Measurements from ENCODE around the gene FANCE. TPM values are rescaled to one million over a fixed set of nuclear protein-coding genes. Genes with fewer than 3 reads are reported as not detected.
A peak's percentile ranks its signal among the peaks of the same experiment; 100 is the strongest.

Gene FANCE, protein sequence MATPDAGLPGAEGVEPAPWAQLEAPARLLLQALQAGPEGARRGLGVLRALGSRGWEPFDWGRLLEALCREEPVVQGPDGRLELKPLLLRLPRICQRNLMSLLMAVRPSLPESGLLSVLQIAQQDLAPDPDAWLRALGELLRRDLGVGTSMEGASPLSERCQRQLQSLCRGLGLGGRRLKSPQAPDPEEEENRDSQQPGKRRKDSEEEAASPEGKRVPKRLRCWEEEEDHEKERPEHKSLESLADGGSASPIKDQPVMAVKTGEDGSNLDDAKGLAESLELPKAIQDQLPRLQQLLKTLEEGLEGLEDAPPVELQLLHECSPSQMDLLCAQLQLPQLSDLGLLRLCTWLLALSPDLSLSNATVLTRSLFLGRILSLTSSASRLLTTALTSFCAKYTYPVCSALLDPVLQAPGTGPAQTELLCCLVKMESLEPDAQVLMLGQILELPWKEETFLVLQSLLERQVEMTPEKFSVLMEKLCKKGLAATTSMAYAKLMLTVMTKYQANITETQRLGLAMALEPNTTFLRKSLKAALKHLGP
- polyA plus RNA-seq (2013, experiment 1 of 2): 8.9 TPM
- 8.3 TPM for polyA plus RNA-seq (2013, experiment 2 of 2)

DNA sequence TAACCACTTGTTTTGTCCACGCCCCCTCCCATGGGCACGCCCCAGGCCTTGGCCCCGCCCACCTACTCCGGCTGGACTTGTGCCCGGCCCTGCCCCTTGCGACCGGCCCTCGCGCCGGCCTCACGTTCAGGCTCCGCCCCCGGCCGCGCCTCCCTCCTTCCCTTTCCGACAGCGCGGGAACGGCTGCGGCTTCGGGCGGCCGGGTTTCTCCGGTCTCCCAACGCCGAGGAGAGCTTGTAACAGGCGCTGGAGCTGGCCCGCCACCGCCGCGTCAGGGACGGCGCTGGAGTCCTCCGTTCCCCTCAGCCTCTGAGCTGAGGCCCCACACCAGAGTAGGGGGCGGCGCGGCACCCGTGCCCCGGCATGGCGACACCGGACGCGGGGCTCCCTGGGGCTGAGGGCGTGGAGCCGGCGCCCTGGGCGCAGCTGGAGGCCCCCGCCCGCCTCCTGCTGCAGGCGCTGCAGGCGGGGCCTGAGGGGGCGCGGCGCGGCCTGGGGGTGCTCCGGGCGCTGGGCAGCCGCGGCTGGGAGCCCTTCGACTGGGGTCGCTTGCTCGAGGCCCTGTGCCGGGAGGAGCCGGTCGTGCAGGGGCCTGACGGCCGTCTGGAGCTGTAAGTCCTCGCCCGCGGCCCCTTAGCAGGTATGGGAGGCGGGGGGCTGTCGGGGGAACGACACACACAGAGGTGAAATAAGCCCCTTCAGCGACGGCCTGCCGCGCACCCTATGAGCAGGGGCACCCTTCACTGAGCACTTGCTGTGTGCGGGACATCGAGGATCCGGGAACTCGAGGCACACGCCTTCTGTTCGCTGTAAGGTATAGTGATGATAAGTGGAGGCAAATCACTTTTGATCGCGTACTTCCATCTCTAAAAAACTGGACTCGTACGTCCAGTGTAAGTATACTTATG is at the start of gene FANCE:
Gene FANCE, plus strand, starts transcription at position 156 of the 908 bp plus-strand sequence. Its CDS starts 208 bp downstream, at position 364.
- H2BK5ac ChIP-seq (ENCODE audit: low read length): peak within 1 kb of the TSS; percentile 36
- WGBS, 2 donors (ENCODE audit: extremely low coverage in 2 of 2, insufficient read length in 2 of 2, insufficient replicate concordance in 1 of 2): no CpG with 5 or more reads among the region's 87 CpGs
- peaks cover 0 to 11% (median 5%) of the 10 kb centered on the region in 3 experiments for H3K27me3 ChIP-seq (ENCODE audit: control insufficient read depth in 3 of 3, insufficient read depth in 3 of 3, low read depth in 1 of 3, low read length in 3 of 3)
- H2AFZ ChIP-seq (ENCODE audit: low read length): peak within 1 kb of the TSS; percentile 98
- peak within 1 kb of the TSS; percentile 82 for H2BK12ac ChIP-seq (ENCODE audit: low read length)
- H3K79me1 ChIP-seq (ENCODE audit: low read depth, low read length): peaks cover 3% of the 10 kb centered on the region
- H3K4me1 ChIP-seq (ENCODE audit: control insufficient read depth in 2 of 2, insufficient read depth in 1 of 2, low read depth in 1 of 2, low read length in 2 of 2): peaks cover 13 to 16% of the 10 kb centered on the region in 2 donors
- no peak within 1 kb of the TSS for H3K4ac ChIP-seq (ENCODE audit: low read length)
- no peaks in the 10 kb centered on the region for H3K9me3 ChIP-seq (replicated peaks in 1 of 2; ENCODE audit: control insufficient read depth in 2 of 2, insufficient read depth in 1 of 2, low read depth in 1 of 2, low read length in 2 of 2)
- H2BK15ac ChIP-seq (ENCODE audit: low read length): peak within 1 kb of the TSS; percentile 94
- peak within 1 kb of the TSS; percentile 97 for H3K23ac ChIP-seq (ENCODE audit: low read depth, low read length, poor library complexity)
- peaks cover 8 to 20% of the 10 kb centered on the region in 2 donors for H3K36me3 ChIP-seq (replicated peaks in 1 of 2; ENCODE audit: control insufficient read depth in 2 of 2, insufficient read depth in 2 of 2, low read length in 2 of 2)
- H3K9ac ChIP-seq (ENCODE audit: low read depth, low read length, poor library complexity): peak within 1 kb of the TSS; percentile 92
- peak within 1 kb of the TSS; percentile 89 for H3K14ac ChIP-seq (ENCODE audit: low read length)
- peak; percentile 97 for DNase-seq (ENCODE audit: low spot score)
- peak within 1 kb of the TSS; percentile 98 for H3K18ac ChIP-seq (ENCODE audit: low read length)
- H3K4me2 ChIP-seq (ENCODE audit: insufficient read depth, low read length, poor library complexity, severe bottlenecking): peak within 1 kb of the TSS; percentile 94
- peak within 1 kb of the TSS; percentile 95 for H2AK5ac ChIP-seq (ENCODE audit: low read depth, low read length)
- H4K91ac ChIP-seq (ENCODE audit: low read depth, low read length, poor library complexity): no peak within 1 kb of the TSS
- H4K8ac ChIP-seq (ENCODE audit: low read depth, low read length): no peak within 1 kb of the TSS
- H3K4me3 ChIP-seq (ENCODE audit: low read length in 2 of 2): peak within 1 kb of the TSS; percentile 67 to 92
- H3K27ac ChIP-seq (replicated peaks; ENCODE audit: low read length): peak within 1 kb of the TSS; percentile 62
- no peak within 1 kb of the TSS for H2BK120ac ChIP-seq (ENCODE audit: low read depth, low read length)

GRCh38 chr6:35402856-35403191 is 49.3 kb upstream of the FANCE start:
- Histone ChIP-seq H2BK12ac (ENCODE audit: low read length) (no peak overlapping the region), H2AK5ac (ENCODE audit: low read depth, low read length) (no peak overlapping the region), H3K4ac (ENCODE audit: low read length) (no peak overlapping the region), H3K4me3 (ENCODE audit: low read length in 2 of 2) (no peak overlapping the region), H2AFZ (ENCODE audit: low read length) (no peak overlapping the region), H2BK120ac (ENCODE audit: low read depth, low read length) (no peak overlapping the region), H3K9ac (ENCODE audit: low read depth, low read length, poor library complexity) (no peak overlapping the region), H3K79me1 (ENCODE audit: low read depth, low read length) (no peaks in the 10 kb centered on the region), H4K91ac (ENCODE audit: low read depth, low read length, poor library complexity) (no peak overlapping the region), H3K18ac (ENCODE audit: low read length) (no peak overlapping the region), H3K36me3 (replicated peaks in 1 of 2; ENCODE audit: control insufficient read depth in 2 of 2, insufficient read depth in 2 of 2, low read length in 2 of 2) (no peaks in the 10 kb centered on the region), H2BK5ac (ENCODE audit: low read length) (no peak overlapping the region), H3K9me3 (replicated peaks in 1 of 2; ENCODE audit: control insufficient read depth in 2 of 2, insufficient read depth in 1 of 2, low read depth in 1 of 2, low read length in 2 of 2) (peaks cover 0 to 2% of the 10 kb centered on the region in 2 donors), H4K8ac (ENCODE audit: low read depth, low read length) (no peak overlapping the region), H3K23ac (ENCODE audit: low read depth, low read length, poor library complexity) (no peak overlapping the region), H3K14ac (ENCODE audit: low read length) (no peak overlapping the region), H3K4me2 (ENCODE audit: insufficient read depth, low read length, poor library complexity, severe bottlenecking) (no peak overlapping the region), H2BK15ac (ENCODE audit: low read length) (no peak overlapping the region), H3K27me3 (ENCODE audit: control insufficient read depth in 3 of 3, insufficient read depth in 3 of 3, low read depth in 1 of 3, low read length in 3 of 3) (no peaks in the 10 kb centered on the region), H3K27ac (replicated peaks; ENCODE audit: low read length) (no peak overlapping the region), H3K4me1 (ENCODE audit: control insufficient read depth in 2 of 2, insufficient read depth in 1 of 2, low read depth in 1 of 2, low read length in 2 of 2) (peaks cover 3 to 9% of the 10 kb centered on the region in 2 donors)
- WGBS, 2 donors (ENCODE audit: extremely low coverage in 2 of 2, insufficient read length in 2 of 2, insufficient replicate concordance in 1 of 2): no CpG with 5 or more reads among the region's 5 CpGs
- DNase-seq (ENCODE audit: low spot score): no peak

- H3K36me3 ChIP-seq (replicated peaks in 1 of 2; ENCODE audit: control insufficient read depth in 2 of 2, insufficient read depth in 2 of 2, low read length in 2 of 2): no peaks in the 10 kb centered on the region
- no peak overlapping the region for H3K14ac ChIP-seq (ENCODE audit: low read length)
- H2BK12ac ChIP-seq (ENCODE audit: low read length): no peak overlapping the region
- H2BK5ac ChIP-seq (ENCODE audit: low read length): no peak overlapping the region
- H2BK15ac ChIP-seq (ENCODE audit: low read length): no peak overlapping the region
- no peak for DNase-seq (ENCODE audit: low spot score)
- H3K9ac ChIP-seq (ENCODE audit: low read depth, low read length, poor library complexity): no peak overlapping the region
- no peak overlapping the region for H3K18ac ChIP-seq (ENCODE audit: low read length)
- no peak overlapping the region for H4K91ac ChIP-seq (ENCODE audit: low read depth, low read length, poor library complexity)
- no peak overlapping the region for H2AK5ac ChIP-seq (ENCODE audit: low read depth, low read length)
- H3K4me2 ChIP-seq (ENCODE audit: insufficient read depth, low read length, poor library complexity, severe bottlenecking): no peak overlapping the region
- no peak overlapping the region for H2AFZ ChIP-seq (ENCODE audit: low read length)
- no CpG with 5 or more reads among the region's 8 CpGs for WGBS, 2 donors (ENCODE audit: extremely low coverage in 2 of 2, insufficient read length in 2 of 2, insufficient replicate concordance in 1 of 2)
- no peaks in the 10 kb centered on the region for H3K79me1 ChIP-seq (ENCODE audit: low read depth, low read length)
- H3K9me3 ChIP-seq (replicated peaks in 1 of 2; ENCODE audit: control insufficient read depth in 2 of 2, insufficient read depth in 1 of 2, low read depth in 1 of 2, low read length in 2 of 2): peaks cover 0 to 2% of the 10 kb centered on the region in 2 donors
- H3K4ac ChIP-seq (ENCODE audit: low read length): no peak overlapping the region
- H3K4me3 ChIP-seq (ENCODE audit: low read length in 2 of 2): no peak overlapping the region
- H3K23ac ChIP-seq (ENCODE audit: low read depth, low read length, poor library complexity): no peak overlapping the region
- no peaks in the 10 kb centered on the region for H3K27me3 ChIP-seq (ENCODE audit: control insufficient read depth in 3 of 3, insufficient read depth in 3 of 3, low read depth in 1 of 3, low read length in 3 of 3)
- H3K27ac ChIP-seq (replicated peaks; ENCODE audit: low read length): no peak overlapping the region
- H2BK120ac ChIP-seq (ENCODE audit: low read depth, low read length): no peak overlapping the region
- peaks cover 3 to 9% of the 10 kb centered on the region in 2 donors for H3K4me1 ChIP-seq (ENCODE audit: control insufficient read depth in 2 of 2, insufficient read depth in 1 of 2, low read depth in 1 of 2, low read length in 2 of 2)
- H4K8ac ChIP-seq (ENCODE audit: low read depth, low read length): no peak overlapping the region
These were observed 48.3 kb upstream of the FANCE start for GRCh38 chr6:35403544-35404442.
